HCT116 (cell line): ENCODE data around the gene SEMA5A. TPM values are rescaled to one million over a fixed set of nuclear protein-coding genes. Genes with fewer than 3 reads are reported as not detected.

Experiments
- ATAC-seq: fragments of 200-7000 bp; cut with Tn5 transposase; 2 replicates; pipeline ENCODE4 v1.9.1; 2020; ENCODE audit warnings: mild to moderate bottlenecking, moderate library complexity
- BruUV-seq: library from RNA; stranded (reverse); fragments of 400-500 nt; replicated peaks from 2 replicates; lab custom pipeline; 2021; lab: Mats Ljungman, UMichigan
- CTCF ChIA-PET: fragments of 300-600 bp; sonication (Branson Sonifier 250); formaldehyde crosslinking; loops from one replicate; lab custom pipeline; 2021; ENCODE audit warnings: antibody characterized with exemption; lab: Charles Lee
- POLR2A ChIA-PET: fragments of 300-600, 350-600 bp; sonication (Branson Sonifier 250); formaldehyde crosslinking; loops from one replicate; lab custom pipeline; 2021; ENCODE audit warnings: antibody characterized with exemption; lab: Charles Lee
- RAD21 ChIA-PET, 2 experiments: fragments of 300-600 bp; sonication (Branson Sonifier 250); formaldehyde crosslinking; loops; one replicate each; lab custom pipeline; 2023; ENCODE audit warnings: low total read pairs in 2 of 2; ENCODE audit not compliant: uncharacterized antibody in 2 of 2, unreplicated experiment in 2 of 2, low non-redundant PET in 1 of 2; lab: Charles Lee
- DNase-seq: peaks from one replicate; pipeline ENCODE4 v3.0.0-alpha.2; 2010; ENCODE audit warnings: low read depth, low spot score
- H2AFZ ChIP-seq: fragments of 200-600 bp; shearing (Covaris generic), sonication (generic); 2 replicates; pipeline ENCODE4 v1.6.1; 2017; ENCODE audit warnings: low read depth, mixed run types, mixed read lengths, antibody characterized with exemption, low read length; ENCODE audit not compliant: poor library complexity, severe bottlenecking
- H3K27ac ChIP-seq: 2 replicates; pipeline ENCODE4 v1.5.1; 2012; ENCODE audit warnings: low read depth, low read length
- H3K27me3 ChIP-seq: fragments of 200-600 bp; sonication (generic); 2 replicates; pipeline ENCODE4 v1.6.1; 2016; ENCODE audit warnings: mixed run types, low read length, mixed read lengths; ENCODE audit not compliant: insufficient read depth
- H3K36me3 ChIP-seq, 2 experiments: fragments of 200-500 bp in 1 of 2; fragments of 200-600 bp in 1 of 2; sonication (Bioruptor generic) in 1 of 2; sonication (generic) in 1 of 2; 2 replicates each; pipeline versions ENCODE4 v1.5.1 to v1.6.1; 2014 to 2016; ENCODE audit warnings: low read length in 2 of 2, inconsistent platforms in 1 of 2, mixed read lengths in 1 of 2, mixed run types in 1 of 2; ENCODE audit not compliant: insufficient read depth in 2 of 2, control insufficient read depth in 1 of 2
- H3K4me1 ChIP-seq, 2 experiments: fragments of 200-600 bp in 1 of 2; sonication (generic) in 1 of 2; 2 replicates each; pipeline versions ENCODE4 v1.5.1 to v1.6.1; 2012 to 2017; ENCODE audit warnings: low read length in 2 of 2, inconsistent platforms in 1 of 2, mild to moderate bottlenecking in 1 of 2, mixed read lengths in 1 of 2, mixed run types in 1 of 2, moderate library complexity in 1 of 2; ENCODE audit not compliant: insufficient read depth in 2 of 2, control insufficient read depth in 1 of 2
- H3K4me2 ChIP-seq: fragments of 200-600 bp; sonication (generic); 2 replicates; pipeline ENCODE4 v1.6.1; 2017; ENCODE audit warnings: mixed run types, low read length, mixed read lengths
- H3K4me3 ChIP-seq, 2 experiments: fragments of 200-600 bp in 1 of 2; sonication (generic) in 1 of 2; replicated peaks in 1 of 2; 2 replicates each; pipeline ENCODE4 v1.5.1; 2011 to 2016; ENCODE audit warnings: low read length in 2 of 2, control low read depth in 1 of 2, low read depth in 1 of 2, mild to moderate bottlenecking in 1 of 2, mixed read lengths in 1 of 2, mixed run types in 1 of 2
- H3K79me2 ChIP-seq: fragments of 200-600 bp; sonication (generic); 2 replicates; pipeline ENCODE4 v1.6.1; 2017; ENCODE audit warnings: mild to moderate bottlenecking, mixed run types, low read length, moderate library complexity, mixed read lengths; ENCODE audit not compliant: insufficient read depth
- H3K9ac ChIP-seq: fragments of 200-600 bp; sonication (generic); 2 replicates; pipeline ENCODE4 v1.6.1; 2016; ENCODE audit warnings: low read length, mixed read lengths
- H3K9me2 ChIP-seq: fragments of 200-600 bp; sonication (generic), shearing (Covaris generic); 2 replicates; pipeline ENCODE4 v1.6.1; 2017; ENCODE audit warnings: mixed run types, mild to moderate bottlenecking, moderate library complexity; ENCODE audit not compliant: insufficient read depth
- H3K9me3 ChIP-seq, 2 experiments: fragments of 200-500 bp in 1 of 2; fragments of 200-600 bp in 1 of 2; sonication (Bioruptor generic) in 1 of 2; sonication (generic) in 1 of 2; 2 replicates each; pipeline ENCODE4 v1.6.1; 2014 to 2017; ENCODE audit warnings: low read length in 2 of 2, mixed read lengths in 2 of 2, inconsistent platforms in 1 of 2, low read depth in 1 of 2, mild to moderate bottlenecking in 1 of 2, mixed run types in 1 of 2, moderate library complexity in 1 of 2; ENCODE audit not compliant: control insufficient read depth in 1 of 2, insufficient read depth in 1 of 2
- H4K20me1 ChIP-seq: fragments of 200-600 bp; sonication (generic), shearing (Covaris generic); 2 replicates; pipeline ENCODE4 v1.6.1; 2017; ENCODE audit warnings: mixed run types, mild to moderate bottlenecking, moderate library complexity; ENCODE audit not compliant: insufficient read depth
- CBX3 ChIP-seq: IDR thresholded peaks from 2 replicates; pipeline ENCODE4 v1.6.1; 2012; ENCODE audit warnings: low read depth
- EGR1 ChIP-seq: IDR thresholded peaks from 2 replicates; pipeline ENCODE4 v1.6.1; 2012; ENCODE audit warnings: low read depth
- ELF1 ChIP-seq: IDR thresholded peaks from 2 replicates; pipeline ENCODE4 v1.6.1; 2012; ENCODE audit warnings: low read depth, borderline replicate concordance
- EZH2phosphoT487 ChIP-seq: fragments of 200-600 bp; IDR thresholded peaks from 2 replicates; pipeline ENCODE4 v1.6.1; 2018; ENCODE audit warnings: antibody characterized with exemption, borderline replicate concordance
- POLR2A ChIP-seq: IDR thresholded peaks from 2 replicates; pipeline ENCODE4 v1.7.0; 2011; ENCODE audit warnings: borderline replicate concordance; ENCODE audit not compliant: insufficient read depth, insufficient read length; ENCODE audit errors: extremely low read depth
- SP1 ChIP-seq: IDR thresholded peaks from 2 replicates; pipeline ENCODE4 v1.6.1; 2012; ENCODE audit warnings: low read depth
- YY1 ChIP-seq: IDR thresholded peaks from 2 replicates; pipeline ENCODE4 v1.6.1; 2011; ENCODE audit warnings: low read length, low read depth, moderate library complexity, mild to moderate bottlenecking; ENCODE audit not compliant: insufficient replicate concordance; ENCODE audit errors: extremely low read depth
- ZNF274 ChIP-seq: fragments of 200-500 bp; sonication (Bioruptor generic); IDR thresholded peaks from 2 replicates; pipeline ENCODE4 v1.6.1; 2014; ENCODE audit warnings: mild to moderate bottlenecking, low read depth, low read length, inconsistent platforms
- intact Hi-C: fragments of 100-400 bp; cut with micrococcal nuclease; formaldehyde crosslinking; loops from 2 replicates; pipeline ENCODE4 v1.10.0; 2022
- total RNA-seq: library from RNA; stranded (reverse); gene quantifications from one replicate; pipeline ENCODE4 v1.2.1, GENCODE V29; 2021; ENCODE audit not compliant: unreplicated experiment
- TF ChIP-seq, protein P1 (sequence below), 3 experiments: fragments of 200-600 bp in 1 of 3; sonication (generic) in 1 of 3; IDR thresholded peaks in 2 of 3; conservative IDR thresholded peaks in 1 of 3; 2 replicates each; pipeline ENCODE4 v1.5.1; 2012 to 2017; ENCODE audit warnings: low read depth in 2 of 3, low read length in 2 of 3, antibody characterized with exemption in 1 of 3, borderline replicate concordance in 1 of 3, control low read depth in 1 of 3, mild to moderate bottlenecking in 1 of 3, mixed read lengths in 1 of 3, mixed run types in 1 of 3, moderate library complexity in 1 of 3; ENCODE audit not compliant: insufficient read depth in 1 of 3

SEMA5A gene
- total RNA-seq, 1 experiment from 2014 or later = 0.02 TPM

DNA sequence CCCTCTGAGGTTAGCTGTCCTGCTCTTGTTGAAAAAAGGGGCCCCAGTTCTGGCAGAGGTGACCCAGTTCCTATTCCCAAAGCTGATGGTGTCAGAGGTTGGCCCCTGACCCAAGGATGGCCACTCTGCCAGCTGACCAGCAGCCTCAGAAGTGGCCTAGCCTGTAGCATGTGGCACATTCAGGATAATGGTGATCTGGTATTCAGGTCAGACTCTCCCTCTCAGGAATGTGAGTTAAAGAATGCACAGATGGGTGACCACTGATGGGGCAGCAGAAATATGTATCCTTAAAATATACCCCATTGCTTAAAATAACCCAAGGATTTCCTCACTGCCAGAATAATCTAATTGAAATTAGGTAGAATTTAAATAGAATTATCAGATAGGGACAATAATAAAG, 369.2 kb downstream of the SEMA5A start:
- no peak overlapping the region for H3K27ac ChIP-seq
- no peaks in the 10 kb centered on the region for H4K20me1 ChIP-seq
- no peaks in the 10 kb centered on the region for H3K4me1 ChIP-seq
- H2AFZ ChIP-seq = no peak overlapping the region
- H3K4me2 ChIP-seq = no peak overlapping the region
- POLR2A ChIA-PET = no interaction called here
- H3K9me2 ChIP-seq = no peaks in the 10 kb centered on the region
- intact Hi-C loops = no loop called here
- no peaks in the 10 kb centered on the region for H3K27me3 ChIP-seq
- no peak overlapping the region for H3K4me3 ChIP-seq
- CTCF ChIA-PET = no interaction called here
- DNase-seq (no peak), ATAC-seq (no peak)
- peaks cover 15 to 19% of the 10 kb centered on the region in 2 experiments; a peak in 2 of 4 replicates for H3K9me3 ChIP-seq
- RAD21 ChIA-PET = no interaction called here
- H3K79me2 ChIP-seq = no peaks in the 10 kb centered on the region
- H3K9ac ChIP-seq = no peak overlapping the region
- no TSS peak for BruUV-seq
- H3K36me3 ChIP-seq = no peaks in the 10 kb centered on the region
- TF ChIP-seq POLR2A = no peak
- no peak for TF ChIP-seq ELF1
- TF ChIP-seq, protein P1, sequence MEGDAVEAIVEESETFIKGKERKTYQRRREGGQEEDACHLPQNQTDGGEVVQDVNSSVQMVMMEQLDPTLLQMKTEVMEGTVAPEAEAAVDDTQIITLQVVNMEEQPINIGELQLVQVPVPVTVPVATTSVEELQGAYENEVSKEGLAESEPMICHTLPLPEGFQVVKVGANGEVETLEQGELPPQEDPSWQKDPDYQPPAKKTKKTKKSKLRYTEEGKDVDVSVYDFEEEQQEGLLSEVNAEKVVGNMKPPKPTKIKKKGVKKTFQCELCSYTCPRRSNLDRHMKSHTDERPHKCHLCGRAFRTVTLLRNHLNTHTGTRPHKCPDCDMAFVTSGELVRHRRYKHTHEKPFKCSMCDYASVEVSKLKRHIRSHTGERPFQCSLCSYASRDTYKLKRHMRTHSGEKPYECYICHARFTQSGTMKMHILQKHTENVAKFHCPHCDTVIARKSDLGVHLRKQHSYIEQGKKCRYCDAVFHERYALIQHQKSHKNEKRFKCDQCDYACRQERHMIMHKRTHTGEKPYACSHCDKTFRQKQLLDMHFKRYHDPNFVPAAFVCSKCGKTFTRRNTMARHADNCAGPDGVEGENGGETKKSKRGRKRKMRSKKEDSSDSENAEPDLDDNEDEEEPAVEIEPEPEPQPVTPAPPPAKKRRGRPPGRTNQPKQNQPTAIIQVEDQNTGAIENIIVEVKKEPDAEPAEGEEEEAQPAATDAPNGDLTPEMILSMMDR (IDR thresholded peaks at IDR 0.05 in 2 of 3, conservative IDR thresholded peaks at IDR 0.05 in 1 of 3; ENCODE audit: borderline replicate concordance in 1 of 3, insufficient read depth in 1 of 3, low read depth in 2 of 3, low read length in 2 of 3) = no peak
- no peak for TF ChIP-seq EGR1

- no peaks in the 10 kb centered on the region for H3K27me3 ChIP-seq
- ATAC-seq (no peak), DNase-seq (no peak)
- BruUV-seq = no TSS peak
- no peaks in the 10 kb centered on the region for H3K4me1 ChIP-seq
- H3K4me3 ChIP-seq = no peak overlapping the region
- H3K36me3 ChIP-seq = no peaks in the 10 kb centered on the region
- RAD21 ChIA-PET = no interaction called here
- TF ChIP-seq ZNF274 = no peak
- no peak for TF ChIP-seq YY1
- no peak for TF ChIP-seq EZH2phosphoT487
- TF ChIP-seq ELF1 = no peak
- no peak for TF ChIP-seq POLR2A
- no peak for TF ChIP-seq SP1
- TF ChIP-seq CBX3 = no peak
- TF ChIP-seq, all 23 proteins: peak for 0
- Histone ChIP-seq H2AFZ (no peak overlapping the region), H4K20me1 (no peaks in the 10 kb centered on the region), H3K27ac (no peak overlapping the region), H3K9me3 (peaks cover 15 to 25% of the 10 kb centered on the region in 2 experiments; a peak in 2 of 4 replicates), H3K4me2 (no peak overlapping the region), H3K9me2 (no peaks in the 10 kb centered on the region), H3K9ac (no peak overlapping the region), H3K79me2 (no peaks in the 10 kb centered on the region)
- ChIA-PET POLR2A (no interaction called here), CTCF (no interaction called here)
- intact Hi-C loops = no loop called here
Observed at GRCh38 chr5:9174446-9174845, 371.4 kb downstream of the SEMA5A start.
